HEK293T (cell line): ENCODE results near the gene AKAP6.

Experiments used
- ARNT ChIP-seq: fragments of 450-650 bp; IDR thresholded peaks from 2 replicates; pipeline ENCODE4 v1.6.1; 2017; ENCODE audit warnings: mild to moderate bottlenecking
- BHLHE40 ChIP-seq: fragments of 450-650 bp; IDR thresholded peaks from 2 replicates; pipeline ENCODE4 v1.6.1; 2016; ENCODE audit warnings: mild to moderate bottlenecking, moderate library complexity, borderline replicate concordance
- ELF4 ChIP-seq: fragments of 450-650 bp; IDR thresholded peaks from 2 replicates; pipeline ENCODE4 v1.6.1; 2017; ENCODE audit warnings: antibody characterized with exemption
- FOXM1 ChIP-seq: fragments of 450-650 bp; IDR thresholded peaks from 2 replicates; pipeline ENCODE4 v1.6.1; 2017; ENCODE audit warnings: mild to moderate bottlenecking, borderline replicate concordance
- SP1 ChIP-seq: fragments of 450-650 bp; IDR thresholded peaks from 2 replicates; pipeline ENCODE4 v1.6.1; 2017
- TARDBP ChIP-seq: fragments of 450-650 bp; IDR thresholded peaks from 2 replicates; pipeline ENCODE4 v1.6.1; 2016
- TF ChIP-seq, protein P1 (sequence below): fragments of 450-650 bp; IDR thresholded peaks from 2 replicates; pipeline ENCODE4 v1.6.1; 2016

GRCh38 chr14:32343926-32344430, 14.9 kb downstream of the AKAP6 start:
- TF ChIP-seq ARNT (no peak), ELF4 (no peak), TARDBP (no peak), SP1 (no peak), FOXM1 (no peak), BHLHE40 (no peak)
- TF ChIP-seq, protein P1, sequence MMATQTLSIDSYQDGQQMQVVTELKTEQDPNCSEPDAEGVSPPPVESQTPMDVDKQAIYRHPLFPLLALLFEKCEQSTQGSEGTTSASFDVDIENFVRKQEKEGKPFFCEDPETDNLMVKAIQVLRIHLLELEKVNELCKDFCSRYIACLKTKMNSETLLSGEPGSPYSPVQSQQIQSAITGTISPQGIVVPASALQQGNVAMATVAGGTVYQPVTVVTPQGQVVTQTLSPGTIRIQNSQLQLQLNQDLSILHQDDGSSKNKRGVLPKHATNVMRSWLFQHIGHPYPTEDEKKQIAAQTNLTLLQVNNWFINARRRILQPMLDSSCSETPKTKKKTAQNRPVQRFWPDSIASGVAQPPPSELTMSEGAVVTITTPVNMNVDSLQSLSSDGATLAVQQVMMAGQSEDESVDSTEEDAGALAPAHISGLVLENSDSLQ: no peak
